GM12878 (cell line): ENCODE results near the gene FBXL7. TPM values are rescaled to one million over a fixed set of nuclear protein-coding genes. Genes with fewer than 3 reads are reported as not detected.

Experiments used
- ATAC-seq: fragments of 200-7000 bp; cut with Tn5 transposase; 3 replicates; pipeline ENCODE4 v1.9.1; 2020; ENCODE audit warnings: mild to moderate bottlenecking, moderate library complexity
- BruUV-seq: library from RNA; stranded (reverse); fragments of 400-500 nt; replicated peaks from 2 replicates; lab custom pipeline; 2021; lab: Mats Ljungman, UMichigan
- CTCF ChIA-PET: fragments of 300-600 bp; sonication (Branson Sonifier 250); formaldehyde crosslinking; extraction: SDS; loops from one replicate; lab custom pipeline; 2021; ENCODE audit warnings: inconsistent platforms; lab: Yijun Ruan, JAX
- POLR2A ChIA-PET: fragments of 350-600 bp; formaldehyde crosslinking; extraction: SDS; loops from one replicate; lab custom pipeline; 2021; ENCODE audit warnings: inconsistent platforms; lab: Charles Lee
- RAD21 ChIA-PET: fragments of 300-600 bp; sonication (Branson Sonifier 250); formaldehyde crosslinking; loops from one replicate; lab custom pipeline; 2023; ENCODE audit warnings: antibody characterized with exemption; ENCODE audit not compliant: unreplicated experiment; lab: Charles Lee
- SMC1A ChIA-PET: fragments of 300-600 bp; sonication (Branson Sonifier 250); formaldehyde crosslinking; loops from one replicate; lab custom pipeline; 2023; ENCODE audit not compliant: unreplicated experiment, uncharacterized antibody; lab: Charles Lee
- DNase-seq: peaks from one replicate; pipeline ENCODE4 v3.0.0-alpha.2; 2011; ENCODE audit warnings: low read depth, low spot score
- FAIRE-seq: peaks from 3 replicates; lab custom pipeline; 2011; peaks lifted over from hg19 to GRCh38; lab: Jason Lieb, UNC
- H2AFZ ChIP-seq: 2 replicates; pipeline ENCODE4 v1.6.0; 2011; ENCODE audit warnings: low read depth, low read length, control low read depth; ENCODE audit not compliant: control insufficient read depth
- H3K27ac ChIP-seq: 2 replicates; pipeline ENCODE4 v1.5.1; 2011; ENCODE audit warnings: control low read depth; ENCODE audit not compliant: control insufficient read depth, insufficient read depth
- H3K27me3 ChIP-seq, 2 experiments: replicated peaks in 1 of 2; 2 replicates each; pipeline versions ENCODE4 v1.6.0 to v1.6.1; 2011; ENCODE audit warnings: low read length in 1 of 2; ENCODE audit not compliant: control insufficient read depth in 2 of 2, insufficient read depth in 2 of 2
- H3K36me3 ChIP-seq, 2 experiments: 2 replicates each; pipeline ENCODE4 v1.5.1; 2011; ENCODE audit warnings: low read length in 1 of 2; ENCODE audit not compliant: control insufficient read depth in 2 of 2, insufficient read depth in 2 of 2
- H3K4me1 ChIP-seq: 2 replicates; pipeline ENCODE4 v1.6.1; 2011; ENCODE audit warnings: mild to moderate bottlenecking, low read length, moderate library complexity, mixed read lengths; ENCODE audit not compliant: control insufficient read depth, insufficient read depth
- H3K4me2 ChIP-seq: 2 replicates; pipeline ENCODE4 v1.6.0; 2011; ENCODE audit warnings: control low read depth; ENCODE audit not compliant: control insufficient read depth, insufficient read depth
- H3K4me3 ChIP-seq: fragments of 200-600 bp; sonication (generic); 2 replicates; pipeline ENCODE4 v1.5.1; 2016
- H3K79me2 ChIP-seq: 2 replicates; pipeline ENCODE4 v1.6.0; 2011; ENCODE audit warnings: low read length; ENCODE audit not compliant: control insufficient read depth, insufficient read depth
- H3K9ac ChIP-seq: 2 replicates; pipeline ENCODE4 v1.8.0; 2011; ENCODE audit warnings: low read length, control low read depth, mixed read lengths; ENCODE audit not compliant: control insufficient read depth, insufficient read depth
- H3K9me3 ChIP-seq: replicated peaks from 3 replicates; pipeline ENCODE4 v1.5.1; 2011; ENCODE audit warnings: mild to moderate bottlenecking, low read length; ENCODE audit not compliant: control insufficient read depth, insufficient read depth
- H4K20me1 ChIP-seq: 2 replicates; pipeline ENCODE4 v1.6.0; 2011; ENCODE audit not compliant: control insufficient read depth, insufficient read depth
- BACH1 ChIP-seq: fragments of 450-650 bp; IDR thresholded peaks from 2 replicates; pipeline ENCODE4 v1.6.1; 2017; ENCODE audit warnings: mild to moderate bottlenecking, borderline replicate concordance
- CBX5 ChIP-seq: sonication (generic); IDR thresholded peaks from 2 replicates; pipeline ENCODE4 v1.6.1; 2016; ENCODE audit warnings: low read depth, moderate library complexity, mild to moderate bottlenecking, inconsistent platforms
- CREB1 ChIP-seq: IDR thresholded peaks from 2 replicates; pipeline ENCODE4 v1.6.1; 2012; ENCODE audit warnings: low read depth, mild to moderate bottlenecking, inconsistent platforms
- WRNIP1 ChIP-seq: IDR thresholded peaks from 2 replicates; pipeline ENCODE4 v1.6.1; 2011; ENCODE audit warnings: low read depth, low read length, improper control_type of control experiment, borderline replicate concordance
- WGBS: methylation state at CpG from one replicate; pipeline ENCODE4 v1.1.6; 2016; ENCODE audit warnings: low lambda C conversion rate; ENCODE audit not compliant: insufficient replicate concordance, insufficient coverage; ENCODE audit errors: missing lambda C conversion rate; 5-methylcytosine and 5-hydroxymethylcytosine counted together
- in situ Hi-C: fragments of 300-500 bp; cut with MboI; formaldehyde crosslinking; loops from 9 replicates; pipeline ENCODE4 v1.14.3; 2018; ENCODE audit warnings: mixed read lengths
- intact Hi-C: fragments of 100-400 bp; cut with micrococcal nuclease; formaldehyde crosslinking; loops from one replicate; pipeline ENCODE4 v1.14.2; 2022; ENCODE audit not compliant: unreplicated experiment
- polyA plus RNA-seq, 11 experiments: library from polyadenylated mRNA; depleted of rRNA in 4 of 11; unstranded in 6 of 11; stranded (reverse) in 5 of 11; fragments of >200 nt; fragmentation: Nextera tagmentation in 4 of 11; fragmentation: Illumina TruSeq in 1 of 11; extraction: Ambion mirVana in 4 of 11; extraction: Trizol in 1 of 11; gene quantifications; 1 replicate in 1 of 11; 2 replicates in 10 of 11; pipeline versions ENCODE4 v1.2.1 to v1.2.3, GENCODE V29; 2011 to 2016; ENCODE audit warnings: inconsistent platforms in 2 of 11, missing spikeins in 2 of 11, low read depth in 1 of 11
- total RNA-seq, 4 experiments: library from RNA; depleted of rRNA in 3 of 4; stranded (reverse); fragments of >200 nt in 3 of 4; fragmentation: Illumina TruSeq in 1 of 4; extraction: Trizol in 1 of 4; gene quantifications; 2 replicates each; pipeline versions ENCODE4 v1.2.1 to v1.2.3, GENCODE V29; 2013 to 2021
- TF ChIP-seq, protein P1 (sequence below): IDR thresholded peaks from 2 replicates; pipeline ENCODE4 v1.6.1; 2012; ENCODE audit warnings: low read depth, low read length, improper control_type of control experiment
- TF ChIP-seq, protein P2 (sequence below): IDR thresholded peaks from 2 replicates; pipeline ENCODE4 v1.6.1; 2011; ENCODE audit warnings: borderline replicate concordance, low read depth, mild to moderate bottlenecking, moderate library complexity, low read length; ENCODE audit not compliant: insufficient read depth, poor library complexity, severe bottlenecking
- TF ChIP-seq, protein P3 (sequence below): IDR thresholded peaks from 2 replicates; pipeline ENCODE4 v1.6.1; 2012; ENCODE audit warnings: low read depth, low read length, improper control_type of control experiment
- TF ChIP-seq, protein P4 (sequence below): fragments of 450-650 bp; IDR thresholded peaks from 2 replicates; pipeline ENCODE4 v1.6.1; 2018; ENCODE audit warnings: borderline replicate concordance, mild to moderate bottlenecking; ENCODE audit not compliant: partially characterized antibody
- TF ChIP-seq, protein P5 (sequence below): IDR thresholded peaks from 2 replicates; pipeline ENCODE4 v1.6.1; 2012; ENCODE audit warnings: mild to moderate bottlenecking, low read depth, low read length
- TF ChIP-seq, protein P6 (sequence below): fragments of 450-650 bp; IDR thresholded peaks from 2 replicates; pipeline ENCODE4 v1.6.1; 2017; ENCODE audit warnings: low read depth, mild to moderate bottlenecking, moderate library complexity

The FBXL7 gene
- total and polyA plus RNA-seq, 10 of the 15 experiments (the other 5 are each of a cell fraction or from before 2014, with no cell fraction given) = 0.03 to 0.44 (median 0.16) TPM

DNA sequence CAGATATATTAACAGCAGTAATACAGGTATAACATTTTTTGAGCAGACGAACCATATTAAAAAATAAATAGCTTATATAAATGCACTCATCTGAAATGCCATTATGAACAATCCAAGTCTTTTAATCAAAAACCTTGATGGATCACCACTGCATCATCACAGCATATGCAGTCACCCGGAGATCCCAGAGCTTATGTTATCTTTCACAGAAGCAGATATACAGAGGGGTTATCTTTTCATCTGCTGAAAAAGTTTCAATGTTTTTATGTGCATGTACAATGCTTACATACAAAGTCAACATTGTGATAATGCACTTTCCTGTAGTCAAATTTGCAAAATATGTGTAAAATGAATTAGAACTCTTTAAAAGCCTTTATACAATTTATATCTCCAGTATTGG is 211.9 kb downstream of the FBXL7 start:
- TF ChIP-seq, protein P1, sequence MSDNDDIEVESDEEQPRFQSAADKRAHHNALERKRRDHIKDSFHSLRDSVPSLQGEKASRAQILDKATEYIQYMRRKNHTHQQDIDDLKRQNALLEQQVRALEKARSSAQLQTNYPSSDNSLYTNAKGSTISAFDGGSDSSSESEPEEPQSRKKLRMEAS = no peak
- TF ChIP-seq, protein P2, sequence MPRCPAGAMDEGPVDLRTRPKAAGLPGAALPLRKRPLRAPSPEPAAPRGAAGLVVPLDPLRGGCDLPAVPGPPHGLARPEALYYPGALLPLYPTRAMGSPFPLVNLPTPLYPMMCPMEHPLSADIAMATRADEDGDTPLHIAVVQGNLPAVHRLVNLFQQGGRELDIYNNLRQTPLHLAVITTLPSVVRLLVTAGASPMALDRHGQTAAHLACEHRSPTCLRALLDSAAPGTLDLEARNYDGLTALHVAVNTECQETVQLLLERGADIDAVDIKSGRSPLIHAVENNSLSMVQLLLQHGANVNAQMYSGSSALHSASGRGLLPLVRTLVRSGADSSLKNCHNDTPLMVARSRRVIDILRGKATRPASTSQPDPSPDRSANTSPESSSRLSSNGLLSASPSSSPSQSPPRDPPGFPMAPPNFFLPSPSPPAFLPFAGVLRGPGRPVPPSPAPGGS = no peak
- TF ChIP-seq, protein P3, sequence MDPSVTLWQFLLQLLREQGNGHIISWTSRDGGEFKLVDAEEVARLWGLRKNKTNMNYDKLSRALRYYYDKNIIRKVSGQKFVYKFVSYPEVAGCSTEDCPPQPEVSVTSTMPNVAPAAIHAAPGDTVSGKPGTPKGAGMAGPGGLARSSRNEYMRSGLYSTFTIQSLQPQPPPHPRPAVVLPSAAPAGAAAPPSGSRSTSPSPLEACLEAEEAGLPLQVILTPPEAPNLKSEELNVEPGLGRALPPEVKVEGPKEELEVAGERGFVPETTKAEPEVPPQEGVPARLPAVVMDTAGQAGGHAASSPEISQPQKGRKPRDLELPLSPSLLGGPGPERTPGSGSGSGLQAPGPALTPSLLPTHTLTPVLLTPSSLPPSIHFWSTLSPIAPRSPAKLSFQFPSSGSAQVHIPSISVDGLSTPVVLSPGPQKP = no peak
- no peak for TF ChIP-seq CBX5
- TF ChIP-seq, protein P4, sequence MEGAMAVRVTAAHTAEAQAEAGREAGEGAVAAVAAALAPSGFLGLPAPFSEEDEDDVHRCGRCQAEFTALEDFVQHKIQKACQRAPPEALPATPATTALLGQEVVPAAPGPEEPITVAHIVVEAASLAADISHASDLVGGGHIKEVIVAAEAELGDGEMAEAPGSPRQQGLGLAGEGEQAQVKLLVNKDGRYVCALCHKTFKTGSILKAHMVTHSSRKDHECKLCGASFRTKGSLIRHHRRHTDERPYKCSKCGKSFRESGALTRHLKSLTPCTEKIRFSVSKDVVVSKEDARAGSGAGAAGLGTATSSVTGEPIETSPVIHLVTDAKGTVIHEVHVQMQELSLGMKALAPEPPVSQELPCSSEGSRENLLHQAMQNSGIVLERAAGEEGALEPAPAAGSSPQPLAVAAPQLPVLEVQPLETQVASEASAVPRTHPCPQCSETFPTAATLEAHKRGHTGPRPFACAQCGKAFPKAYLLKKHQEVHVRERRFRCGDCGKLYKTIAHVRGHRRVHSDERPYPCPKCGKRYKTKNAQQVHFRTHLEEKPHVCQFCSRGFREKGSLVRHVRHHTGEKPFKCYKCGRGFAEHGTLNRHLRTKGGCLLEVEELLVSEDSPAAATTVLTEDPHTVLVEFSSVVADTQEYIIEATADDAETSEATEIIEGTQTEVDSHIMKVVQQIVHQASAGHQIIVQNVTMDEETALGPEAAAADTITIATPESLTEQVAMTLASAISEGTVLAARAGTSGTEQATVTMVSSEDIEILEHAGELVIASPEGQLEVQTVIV = no peak
- no peak for TF ChIP-seq CREB1
- TF ChIP-seq, protein P5, sequence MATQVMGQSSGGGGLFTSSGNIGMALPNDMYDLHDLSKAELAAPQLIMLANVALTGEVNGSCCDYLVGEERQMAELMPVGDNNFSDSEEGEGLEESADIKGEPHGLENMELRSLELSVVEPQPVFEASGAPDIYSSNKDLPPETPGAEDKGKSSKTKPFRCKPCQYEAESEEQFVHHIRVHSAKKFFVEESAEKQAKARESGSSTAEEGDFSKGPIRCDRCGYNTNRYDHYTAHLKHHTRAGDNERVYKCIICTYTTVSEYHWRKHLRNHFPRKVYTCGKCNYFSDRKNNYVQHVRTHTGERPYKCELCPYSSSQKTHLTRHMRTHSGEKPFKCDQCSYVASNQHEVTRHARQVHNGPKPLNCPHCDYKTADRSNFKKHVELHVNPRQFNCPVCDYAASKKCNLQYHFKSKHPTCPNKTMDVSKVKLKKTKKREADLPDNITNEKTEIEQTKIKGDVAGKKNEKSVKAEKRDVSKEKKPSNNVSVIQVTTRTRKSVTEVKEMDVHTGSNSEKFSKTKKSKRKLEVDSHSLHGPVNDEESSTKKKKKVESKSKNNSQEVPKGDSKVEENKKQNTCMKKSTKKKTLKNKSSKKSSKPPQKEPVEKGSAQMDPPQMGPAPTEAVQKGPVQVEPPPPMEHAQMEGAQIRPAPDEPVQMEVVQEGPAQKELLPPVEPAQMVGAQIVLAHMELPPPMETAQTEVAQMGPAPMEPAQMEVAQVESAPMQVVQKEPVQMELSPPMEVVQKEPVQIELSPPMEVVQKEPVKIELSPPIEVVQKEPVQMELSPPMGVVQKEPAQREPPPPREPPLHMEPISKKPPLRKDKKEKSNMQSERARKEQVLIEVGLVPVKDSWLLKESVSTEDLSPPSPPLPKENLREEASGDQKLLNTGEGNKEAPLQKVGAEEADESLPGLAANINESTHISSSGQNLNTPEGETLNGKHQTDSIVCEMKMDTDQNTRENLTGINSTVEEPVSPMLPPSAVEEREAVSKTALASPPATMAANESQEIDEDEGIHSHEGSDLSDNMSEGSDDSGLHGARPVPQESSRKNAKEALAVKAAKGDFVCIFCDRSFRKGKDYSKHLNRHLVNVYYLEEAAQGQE = no peak
- no peak for TF ChIP-seq WRNIP1
- no peak for TF ChIP-seq BACH1
- TF ChIP-seq, protein P6, sequence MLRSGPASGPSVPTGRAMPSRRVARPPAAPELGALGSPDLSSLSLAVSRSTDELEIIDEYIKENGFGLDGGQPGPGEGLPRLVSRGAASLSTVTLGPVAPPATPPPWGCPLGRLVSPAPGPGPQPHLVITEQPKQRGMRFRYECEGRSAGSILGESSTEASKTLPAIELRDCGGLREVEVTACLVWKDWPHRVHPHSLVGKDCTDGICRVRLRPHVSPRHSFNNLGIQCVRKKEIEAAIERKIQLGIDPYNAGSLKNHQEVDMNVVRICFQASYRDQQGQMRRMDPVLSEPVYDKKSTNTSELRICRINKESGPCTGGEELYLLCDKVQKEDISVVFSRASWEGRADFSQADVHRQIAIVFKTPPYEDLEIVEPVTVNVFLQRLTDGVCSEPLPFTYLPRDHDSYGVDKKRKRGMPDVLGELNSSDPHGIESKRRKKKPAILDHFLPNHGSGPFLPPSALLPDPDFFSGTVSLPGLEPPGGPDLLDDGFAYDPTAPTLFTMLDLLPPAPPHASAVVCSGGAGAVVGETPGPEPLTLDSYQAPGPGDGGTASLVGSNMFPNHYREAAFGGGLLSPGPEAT = no peak
- SMC1A ChIA-PET = no interaction called here
- Histone ChIP-seq H3K27me3 (no peaks in the 10 kb centered on the region), H3K79me2 (no peaks in the 10 kb centered on the region), H3K4me3 (no peak overlapping the region), H3K9me3 (no peaks in the 10 kb centered on the region), H3K36me3 (no peaks in the 10 kb centered on the region), H4K20me1 (no peaks in the 10 kb centered on the region), H3K27ac (no peak overlapping the region), H3K4me2 (no peak overlapping the region), H3K9ac (no peak overlapping the region), H2AFZ (no peak overlapping the region), H3K4me1 (no peaks in the 10 kb centered on the region)
- no peak for DNase-seq
- FAIRE-seq = no peak
- in situ Hi-C loops (no loop called here), intact Hi-C loops (no loop called here)
- ATAC-seq = no peak
- POLR2A ChIA-PET = no interaction called here
- RAD21 ChIA-PET = no interaction called here
- no TSS peak for BruUV-seq
- CTCF ChIA-PET = interaction anchor here (0.9 kb wide), 1 partner anchor 9 kb away, joined by 4 read pairs; no protein-coding TSS in a partner anchor
- 5% methylated on average over 2 of the region's 2 CpGs for WGBS
